K562 (cell line): ENCODE measurements around the gene ZNF556. TPM values are rescaled to one million over a fixed set of nuclear protein-coding genes. Genes with fewer than 3 reads are reported as not detected.

Experiments
- ATAC-seq: fragments of 200-7000 bp; cut with Tn5 transposase; 3 replicates; pipeline ENCODE4 v1.9.1; 2020; ENCODE audit warnings: moderate library complexity
- BruUV-seq: library from RNA; stranded (reverse); fragments of 400-500 nt; replicated peaks from 2 replicates; lab custom pipeline; 2021; lab: Mats Ljungman, UMichigan
- CTCF ChIA-PET: fragments of 300-600 bp; formaldehyde crosslinking; extraction: SDS; loops from one replicate; lab custom pipeline; 2021; ENCODE audit warnings: low intra/inter-chr PET ratio; lab: Yijun Ruan, JAX
- POLR2A ChIA-PET: fragments of 300-600, 350-650 bp; sonication (Branson Sonifier 250); formaldehyde crosslinking; extraction: SDS; loops from one replicate; lab custom pipeline; 2021; ENCODE audit warnings: antibody characterized with exemption, inconsistent platforms; lab: Yijun Ruan, JAX
- DNase-seq, 4 experiments: peaks; one replicate each; pipeline versions ENCODE4 v3.0.0 to v3.0.0-alpha.2; 2011 to 2018; ENCODE audit warnings: low spot score in 3 of 4, mixed read lengths in 3 of 4; ENCODE audit errors: extremely low read depth in 1 of 4
- FAIRE-seq: peaks from 2 replicates; lab custom pipeline; 2011; peaks lifted over from hg19 to GRCh38; lab: Jason Lieb, UNC
- H2AFZ ChIP-seq: 2 replicates; pipeline ENCODE4 v1.6.0; 2011; ENCODE audit warnings: low read depth, low read length, control low read depth, inconsistent platforms
- H3K27ac ChIP-seq: fragments of 200-600 bp; 3 replicates; pipeline ENCODE4 v1.8.0; 2011; ENCODE audit warnings: low read depth, mild to moderate bottlenecking, control low read depth, inconsistent platforms, low read length, moderate library complexity, mixed read lengths; ENCODE audit errors: extremely low read depth
- H3K27me3 ChIP-seq, 2 experiments: fragments of 300-600 bp in 1 of 2; 2 replicates in 1 of 2; 3 replicates in 1 of 2; pipeline versions ENCODE4 v1.6.0 to v1.8.0; 2011; ENCODE audit warnings: inconsistent platforms in 2 of 2, low read length in 2 of 2, mild to moderate bottlenecking in 1 of 2, mixed read lengths in 1 of 2, moderate library complexity in 1 of 2; ENCODE audit not compliant: control insufficient read depth in 2 of 2, insufficient read depth in 2 of 2
- H3K36me3 ChIP-seq: fragments of 300-600 bp; 3 replicates; pipeline ENCODE4 v1.8.0; 2011; ENCODE audit warnings: mild to moderate bottlenecking, low read length, inconsistent platforms; ENCODE audit not compliant: control insufficient read depth, insufficient read depth
- H3K4me1 ChIP-seq, 2 experiments: fragments of 200-600 bp in 1 of 2; replicated peaks in 1 of 2; 2 replicates in 1 of 2; 3 replicates in 1 of 2; pipeline versions ENCODE4 v1.5.1 to v1.8.0; 2011; ENCODE audit warnings: inconsistent platforms in 2 of 2, low read length in 2 of 2, mild to moderate bottlenecking in 1 of 2, mixed read lengths in 1 of 2, moderate library complexity in 1 of 2; ENCODE audit not compliant: control insufficient read depth in 2 of 2, insufficient read depth in 2 of 2
- H3K4me2 ChIP-seq: 2 replicates; pipeline ENCODE4 v1.6.1; 2011; ENCODE audit warnings: low read length, control low read depth, inconsistent platforms, mixed read lengths; ENCODE audit not compliant: insufficient read depth
- H3K4me3 ChIP-seq: fragments of 200-600 bp; sonication (generic), shearing (Covaris generic); 2 replicates; pipeline ENCODE4 v1.5.1; 2016; ENCODE audit warnings: control low read depth, inconsistent platforms
- H3K79me2 ChIP-seq: fragments of 200-600 bp; 3 replicates; pipeline ENCODE4 v1.8.0; 2011; ENCODE audit warnings: low read length, inconsistent platforms; ENCODE audit not compliant: control insufficient read depth, insufficient read depth
- H3K9ac ChIP-seq, 2 experiments: 2 replicates each; pipeline versions ENCODE4 v1.6.0 to v1.6.1; 2011; ENCODE audit warnings: low read depth in 2 of 2, low read length in 2 of 2, control low read depth in 1 of 2, inconsistent platforms in 1 of 2, mild to moderate bottlenecking in 1 of 2, mixed read lengths in 1 of 2; ENCODE audit not compliant: insufficient read depth in 1 of 2
- H3K9me1 ChIP-seq: one replicate; pipeline ENCODE4 v1.6.0; 2011; ENCODE audit warnings: inconsistent platforms, mild to moderate bottlenecking, low read length, moderate library complexity; ENCODE audit not compliant: control insufficient read depth, insufficient read depth
- H3K9me3 ChIP-seq: replicated peaks from 2 replicates; pipeline ENCODE4 v1.5.1; 2011; ENCODE audit warnings: low read depth, low read length, inconsistent platforms; ENCODE audit not compliant: control insufficient read depth, insufficient read depth
- H4K20me1 ChIP-seq: replicated peaks from 2 replicates; pipeline ENCODE4 v1.6.1; 2011; ENCODE audit warnings: low read length, inconsistent platforms, mixed read lengths; ENCODE audit not compliant: control insufficient read depth, insufficient read depth
- BCLAF1 ChIP-seq, 2 experiments: fragments of 450-650 bp in 1 of 2; IDR thresholded peaks; 2 replicates each; pipeline ENCODE4 v1.6.1; 2011 to 2017; ENCODE audit warnings: low read depth in 2 of 2, antibody characterized with exemption in 1 of 2, borderline replicate concordance in 1 of 2, low read length in 1 of 2, mild to moderate bottlenecking in 1 of 2, mixed read lengths in 1 of 2; ENCODE audit not compliant: control insufficient read depth in 1 of 2
- CAMTA2 ChIP-seq: fragments of 250-450 bp; sonication (Bioruptor Pico); conservative IDR thresholded peaks from 2 replicates; pipeline ENCODE4 v1.5.1; 2022
- E2F8 ChIP-seq: fragments of 450-650 bp; IDR thresholded peaks from 2 replicates; pipeline ENCODE4 v1.7.1; 2018; ENCODE audit warnings: mild to moderate bottlenecking, low read depth; ENCODE audit not compliant: partially characterized antibody
- FOS ChIP-seq: IDR thresholded peaks from 3 replicates; pipeline ENCODE4 v1.6.1; 2011; ENCODE audit not compliant: insufficient read length; ENCODE audit errors: extremely low read depth
- RBBP5 ChIP-seq: fragments of 200-600 bp; sonication (generic); IDR thresholded peaks from 2 replicates; pipeline ENCODE4 v1.6.1; 2012; ENCODE audit warnings: borderline replicate concordance, mild to moderate bottlenecking, low read length, control low read depth, inconsistent platforms; ENCODE audit not compliant: insufficient read depth, poor library complexity, severe bottlenecking
- STAT5B ChIP-seq: fragments of 250-450 bp; sonication (Bioruptor Pico); IDR thresholded peaks from 2 replicates; pipeline ENCODE4 v1.8.0; 2021; ENCODE audit warnings: mild to moderate bottlenecking, inconsistent platforms
- ZNF384 ChIP-seq: IDR thresholded peaks from 2 replicates; pipeline ENCODE4 v1.6.1; 2012; ENCODE audit warnings: low read depth, low read length, improper control_type of control experiment
- ZNF592 ChIP-seq: fragments of 450-650 bp; IDR thresholded peaks from 2 replicates; pipeline ENCODE4 v1.6.1; 2017; ENCODE audit warnings: antibody characterized with exemption, mild to moderate bottlenecking
- WGBS: fragments of 100-300 bp; shearing (Covaris generic); methylation state at CpG from one replicate; pipeline ENCODE4 v1.1.6; 2016; ENCODE audit warnings: low coverage, mixed read lengths; ENCODE audit not compliant: insufficient coverage; ENCODE audit errors: missing lambda C conversion rate; 5-methylcytosine and 5-hydroxymethylcytosine counted together
- in situ Hi-C: fragments of 300-500 bp; cut with MboI; formaldehyde crosslinking; loops from 4 replicates; pipeline ENCODE4 v1.15.0; 2018; ENCODE audit warnings: inconsistent platforms, mixed read lengths
- intact Hi-C: fragments of 100-400 bp; cut with micrococcal nuclease; formaldehyde crosslinking; loops from 2 replicates; pipeline ENCODE4 v1.14.2; 2022
- polyA plus RNA-seq, 8 experiments: library from polyadenylated mRNA; depleted of rRNA in 4 of 8; stranded (reverse) in 5 of 8; unstranded in 3 of 8; fragments of >200 nt; fragmentation: Nextera tagmentation in 2 of 8; fragmentation: Illumina TruSeq in 1 of 8; extraction: Ambion mirVana in 2 of 8; extraction: Trizol in 1 of 8; gene quantifications; 2 replicates each; pipeline versions ENCODE4 v1.2.1 to v1.2.3, GENCODE V29; 2011 to 2014; ENCODE audit warnings: inconsistent platforms in 1 of 8, missing spikeins in 1 of 8
- total RNA-seq, 7 experiments: library from RNA; depleted of rRNA in 6 of 7; stranded (reverse); fragments of >200 nt in 6 of 7; fragmentation: Illumina TruSeq in 2 of 7; extraction: Trizol in 2 of 7; gene quantifications; 2 replicates each; pipeline versions ENCODE4 v1.2.1 to v1.2.3, GENCODE V29; 2011 to 2021; ENCODE audit warnings: low replicate concordance in 1 of 7

Gene ZNF556
- total and polyA plus RNA-seq, 9 of the 15 experiments (the other 6 are each of a cell fraction or from before 2014, with no cell fraction given), result 0.01 to 0.36 (median 0.10) TPM; not detected in 1

GRCh38 chr19:2841855-2842574, 25.1 kb upstream of the ZNF556 start:
- WGBS, result 7% methylated on average over 45 of the region's 62 CpGs
- CTCF ChIA-PET, result no interaction called here
- Histone ChIP-seq H3K4me3 (peak overlapping the region; percentile 83), H3K9me1 (no peaks in the 10 kb centered on the region), H3K4me1 (peaks cover 6 to 24% of the 10 kb centered on the region in 2 experiments; a peak in 4 of 5 replicates), H3K4me2 (peak overlapping the region; percentile 87), H3K27me3 (no peaks in the 10 kb centered on the region), H3K9ac (peak overlapping the region; percentile 90 to 93), H2AFZ (peak overlapping the region; percentile 91), H4K20me1 (no peaks in the 10 kb centered on the region), H3K27ac (peak overlapping the region; percentile 96), H3K9me3 (0 out of 2 replicates have a peak, but pooled peaks cover 3% of the 10 kb centered on the region), H3K36me3 (no peaks in the 10 kb centered on the region), H3K79me2 (peaks cover 8% of the 10 kb centered on the region; the same call in 2 of the 3 replicates)
- POLR2A ChIA-PET, result interaction anchor here (0.6 to 1.3 kb wide), 10 partner anchors 13 to 109 kb away, joined by 3 to 6 read pairs (median 4); no protein-coding TSS in a partner anchor
- intact Hi-C loops (loop anchor here (1.0 kb wide), 1 partner anchor 108 kb away; no protein-coding TSS in a partner anchor), in situ Hi-C loops (no loop called here)
- FAIRE-seq (peak; percentile 75), DNase-seq (peak; percentile 20 to 61 (median 50)), ATAC-seq (peak; percentile 37)
- BruUV-seq, result TSS peak; percentile 44
- no peak for TF ChIP-seq STAT5B (CRISPR knock-in tag)
- no peak for TF ChIP-seq BCLAF1 (IDR thresholded peaks at IDR 0.05; ENCODE audit: borderline replicate concordance in 1 of 2, control insufficient read depth in 1 of 2, low read depth in 2 of 2, low read length in 1 of 2)
- TF ChIP-seq ZNF592, result 0 out of 2 replicates have a peak, but pooled peaks have one; percentile 25
- TF ChIP-seq ZNF384, result no peak
- TF ChIP-seq E2F8, result no peak
- no peak for TF ChIP-seq FOS
- no peak for TF ChIP-seq CAMTA2 (CRISPR knock-in tag)
- TF ChIP-seq RBBP5, result peak; percentile 18
